Mucosa of stomach (tissue), 1 donor: ENCODE data around the gene WWC2.
"Not testable (repeated sequence)": the region's sequence is repeated elsewhere in the genome, so short reads cannot be mapped to it uniquely, and the experiment has no call there.

Experiments
- H3K27me3 ChIP-seq: one replicate; pipeline ENCODE4 v1.7.0; 2013; ENCODE audit warnings: mild to moderate bottlenecking, low read length; ENCODE audit not compliant: control insufficient read depth, insufficient read depth
- H3K36me3 ChIP-seq: one replicate; pipeline ENCODE4 v1.7.0; 2013; ENCODE audit warnings: low read length; ENCODE audit not compliant: control insufficient read depth, insufficient read depth
- H3K4me1 ChIP-seq: one replicate; pipeline ENCODE4 v1.7.0; 2013; ENCODE audit warnings: mild to moderate bottlenecking, low read length; ENCODE audit not compliant: control insufficient read depth, insufficient read depth
- H3K4me3 ChIP-seq: one replicate; pipeline ENCODE4 v1.7.0; 2013; ENCODE audit warnings: low read length
- H3K9ac ChIP-seq: one replicate; pipeline ENCODE4 v1.7.0; 2013; ENCODE audit warnings: mild to moderate bottlenecking, low read length, moderate library complexity
- H3K9me3 ChIP-seq: one replicate; pipeline ENCODE4 v1.7.0; 2013; ENCODE audit warnings: mild to moderate bottlenecking, low read length, moderate library complexity; ENCODE audit not compliant: control insufficient read depth
- donor health status: Pancreatic carcinoma.

The WWC2 gene

DNA sequence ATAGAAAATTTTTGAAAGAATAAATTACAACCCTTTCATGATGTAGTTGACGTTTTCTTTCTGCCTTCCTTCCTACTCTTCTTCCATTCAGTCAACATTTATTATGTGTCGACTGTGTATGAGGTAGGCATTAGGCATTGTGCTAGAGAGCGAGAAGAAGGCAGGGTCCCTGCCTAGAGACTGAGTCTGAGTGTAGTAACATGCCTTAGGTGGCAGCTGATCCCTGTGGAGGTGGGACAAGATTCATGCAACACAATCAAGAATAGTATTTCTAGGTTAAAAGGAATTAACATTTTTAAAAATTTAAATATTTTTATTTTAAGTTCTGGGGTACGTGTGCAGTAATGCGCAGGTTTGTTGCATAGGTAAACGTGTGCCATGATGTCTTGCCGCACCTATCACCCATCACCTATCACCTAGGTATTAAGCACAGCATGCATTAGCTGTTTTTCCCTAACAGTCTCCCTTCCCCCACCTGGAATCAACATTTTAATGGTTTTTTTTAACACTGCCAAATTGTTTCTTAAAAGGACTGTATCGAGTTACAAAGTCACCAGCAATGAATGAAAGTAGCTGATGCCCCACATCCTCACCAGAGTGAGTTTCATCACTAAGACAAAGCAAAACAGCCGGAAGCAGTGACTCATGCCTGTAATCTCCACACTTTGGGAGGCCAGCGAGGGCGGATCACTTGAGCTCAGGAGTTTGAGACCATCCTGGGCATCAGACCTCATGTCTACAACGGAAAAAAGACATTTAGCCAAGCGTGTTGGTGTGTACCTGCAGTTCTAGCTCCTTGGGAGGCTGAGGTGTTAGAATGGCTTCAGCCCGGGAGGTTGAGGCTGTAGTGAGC lies 84.0 kb downstream of the WWC2 start:
- Histone ChIP-seq H3K27me3 (no peaks in the 10 kb centered on the region), H3K36me3 (no peaks in the 10 kb centered on the region), H3K9me3 (no peaks in the 10 kb centered on the region), H3K4me1 (no peaks in the 10 kb centered on the region), H3K9ac (no peak overlapping the region), H3K4me3 (no peak overlapping the region)

DNA sequence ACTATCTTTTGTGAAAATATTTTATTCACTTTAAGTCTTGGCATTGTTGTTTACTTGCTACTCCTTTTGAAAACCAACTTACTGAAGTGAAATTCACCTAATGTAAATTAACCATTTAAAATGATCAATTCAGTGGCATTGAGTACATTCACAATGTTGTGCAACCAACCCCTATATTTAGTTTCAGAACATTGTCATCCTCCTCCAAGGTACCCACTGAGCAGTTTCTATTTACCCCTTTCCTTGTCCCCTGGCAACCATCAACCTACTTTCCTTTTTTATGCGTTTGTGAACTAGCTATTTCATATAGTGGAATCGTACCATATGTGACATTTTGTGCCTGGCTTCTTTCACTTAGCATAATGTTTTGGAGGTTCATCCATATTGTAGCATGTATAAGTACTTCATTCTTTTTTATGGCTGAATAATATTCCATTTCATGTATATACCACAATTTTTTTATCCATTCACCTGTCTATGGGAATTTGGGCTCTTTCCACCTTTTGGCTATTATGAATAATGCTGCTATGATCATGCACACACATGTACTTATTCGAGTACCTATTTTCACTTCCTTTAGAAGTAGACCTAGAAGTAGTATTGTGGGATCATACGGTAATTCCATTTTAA lies 85.0 kb downstream of the WWC2 start:
- Histone ChIP-seq H3K4me3 (no peak overlapping the region), H3K9me3 (no peaks in the 10 kb centered on the region), H3K27me3 (no peaks in the 10 kb centered on the region)

DNA sequence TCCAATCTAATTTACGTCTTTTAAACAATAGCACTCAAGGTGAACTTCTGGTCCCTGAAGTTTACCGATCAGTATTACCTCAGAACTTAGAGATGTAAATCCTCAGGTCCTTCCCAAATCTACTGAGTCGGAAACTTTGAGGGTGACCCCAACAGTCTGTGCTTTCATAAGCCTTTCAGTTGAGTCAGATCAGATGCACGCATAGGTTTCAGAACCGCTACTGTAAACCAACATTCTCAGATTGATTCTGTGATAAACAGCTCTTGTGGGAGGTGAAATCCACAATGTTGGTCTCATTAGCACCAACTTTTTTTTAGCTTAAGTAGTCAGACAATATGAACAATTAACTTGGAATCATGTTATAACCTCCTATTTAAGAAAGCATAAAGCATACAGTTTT lies 86.0 kb downstream of the WWC2 start:
- Histone ChIP-seq H3K27me3 (no peaks in the 10 kb centered on the region), H3K9ac (no peak overlapping the region), H3K9me3 (no peaks in the 10 kb centered on the region), H3K4me3 (no peak overlapping the region), H3K4me1 (no peaks in the 10 kb centered on the region), H3K36me3 (no peaks in the 10 kb centered on the region)

More for the DNA sequence above, 85.0 kb downstream of the WWC2 start:
- no peaks in the 10 kb centered on the region for H3K36me3 ChIP-seq
- H3K9ac ChIP-seq = no peak overlapping the region
- no peaks in the 10 kb centered on the region for H3K4me1 ChIP-seq

GRCh38 chr4:183185559-183185958 lies 86.5 kb downstream of the WWC2 start:
- no peaks in the 10 kb centered on the region for H3K36me3 ChIP-seq
- H3K27me3 ChIP-seq = no peaks in the 10 kb centered on the region
- H3K4me3 ChIP-seq = no peak overlapping the region
- H3K9me3 ChIP-seq = no peaks in the 10 kb centered on the region
- H3K9ac ChIP-seq = no peak overlapping the region
- H3K4me1 ChIP-seq = no peaks in the 10 kb centered on the region

DNA sequence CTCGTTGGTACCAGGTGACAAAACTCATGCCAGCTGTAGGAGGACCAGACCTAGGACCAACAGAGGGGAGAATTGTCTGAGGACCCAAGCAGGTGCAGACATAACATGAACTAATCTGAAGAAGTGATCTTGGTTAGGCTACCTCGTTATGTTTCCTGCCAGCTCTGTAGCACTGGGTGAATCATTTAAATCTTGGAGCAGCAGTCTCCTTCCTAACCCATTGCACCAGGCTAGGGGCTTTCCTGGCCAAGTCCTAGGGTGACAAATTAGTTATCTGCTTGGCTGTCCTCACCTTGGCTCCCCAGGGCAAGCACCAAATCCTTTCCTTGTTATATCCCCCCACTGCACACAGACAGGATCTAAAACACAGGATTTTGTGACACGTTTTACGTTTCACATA lies 87.8 kb downstream of the WWC2 start:
- no peaks in the 10 kb centered on the region for H3K36me3 ChIP-seq
- H3K9me3 ChIP-seq = no peaks in the 10 kb centered on the region
- H3K9ac ChIP-seq = no peak overlapping the region
- H3K27me3 ChIP-seq = no peaks in the 10 kb centered on the region
- no peaks in the 10 kb centered on the region for H3K4me1 ChIP-seq
- no peak overlapping the region for H3K4me3 ChIP-seq

GRCh38 chr4:183190900-183191527 lies 92.0 kb downstream of the WWC2 start:
- Histone ChIP-seq H3K9ac (no peak overlapping the region), H3K9me3 (no peaks in the 10 kb centered on the region), H3K4me3 (no peak overlapping the region), H3K36me3 (no peaks in the 10 kb centered on the region), H3K27me3 (no peaks in the 10 kb centered on the region), H3K4me1 (no peaks in the 10 kb centered on the region)

GRCh38 chr4:183191630-183192029 lies 92.6 kb downstream of the WWC2 start:
- no peaks in the 10 kb centered on the region for H3K27me3 ChIP-seq
- no peak overlapping the region for H3K9ac ChIP-seq
- no peaks in the 10 kb centered on the region for H3K9me3 ChIP-seq
- no peaks in the 10 kb centered on the region for H3K36me3 ChIP-seq
- H3K4me1 ChIP-seq = no peaks in the 10 kb centered on the region
- H3K4me3 ChIP-seq = no peak overlapping the region

- no peaks in the 10 kb centered on the region for H3K9me3 ChIP-seq
- H3K4me1 ChIP-seq = no peaks in the 10 kb centered on the region
- H3K27me3 ChIP-seq = no peaks in the 10 kb centered on the region
- H3K4me3 ChIP-seq = no peak overlapping the region
- H3K9ac ChIP-seq = no peak overlapping the region
- H3K36me3 ChIP-seq = no peaks in the 10 kb centered on the region
Measured at GRCh38 chr4:183192571-183192970, 93.5 kb downstream of the WWC2 start.

DNA sequence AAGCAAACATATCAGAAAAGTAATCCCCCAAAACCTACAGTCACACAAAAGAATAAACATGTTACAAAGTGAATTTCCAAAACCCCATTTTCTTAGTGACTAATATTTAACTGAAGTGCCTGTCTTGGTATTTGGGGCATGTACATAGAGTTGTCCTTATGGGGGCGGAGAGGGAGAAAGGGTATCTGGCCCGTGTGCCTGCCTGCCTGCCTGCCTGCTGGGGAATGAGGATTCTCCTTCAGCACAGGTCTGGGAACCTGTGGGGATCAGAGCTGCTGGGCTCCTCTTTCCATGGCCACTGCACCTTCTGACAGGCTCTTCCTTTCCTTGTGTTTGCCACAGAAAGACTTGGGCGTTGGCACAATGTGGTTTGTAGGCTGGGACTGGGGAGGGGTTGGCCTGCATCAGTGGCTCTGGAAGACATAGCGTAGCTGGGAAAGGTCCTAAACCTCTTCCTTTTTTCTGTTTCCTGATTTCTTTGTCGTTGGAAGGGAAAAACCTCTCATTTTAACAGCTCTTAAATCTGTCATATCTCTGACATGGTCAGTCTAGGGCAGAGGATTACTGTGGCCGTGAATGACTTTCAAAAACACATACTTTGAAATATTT lies 94.8 kb downstream of the WWC2 start:
- H3K4me1 ChIP-seq, H3K27me3 ChIP-seq, H3K4me3 ChIP-seq, H3K9ac ChIP-seq, H3K36me3 ChIP-seq, H3K9me3 ChIP-seq: not testable (repeated sequence)

- Histone ChIP-seq H3K4me3 (no peak overlapping the region), H3K36me3 (no peaks in the 10 kb centered on the region), H3K4me1 (no peaks in the 10 kb centered on the region), H3K9ac (no peak overlapping the region), H3K27me3 (no peaks in the 10 kb centered on the region), H3K9me3 (no peaks in the 10 kb centered on the region)
Measured at GRCh38 chr4:183195534-183195933, 96.5 kb downstream of the WWC2 start.

DNA sequence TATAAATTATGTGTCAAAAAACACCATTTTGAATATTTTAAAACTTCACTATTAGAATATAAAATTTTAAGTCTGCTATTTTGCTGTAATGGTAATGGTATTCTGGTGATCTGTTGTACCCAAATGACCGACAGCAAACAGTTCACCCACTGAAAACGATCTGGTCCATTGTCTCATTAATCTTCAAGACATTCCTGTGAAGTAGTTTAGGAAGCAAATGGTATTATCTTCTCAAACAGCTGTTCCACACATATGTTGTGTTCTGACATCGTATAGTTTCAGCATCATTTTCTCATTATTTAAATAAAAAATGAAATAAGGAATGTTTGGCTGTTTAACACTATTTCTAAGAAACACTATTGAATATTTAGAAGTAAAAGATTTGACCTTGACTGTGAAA lies 98.1 kb downstream of the WWC2 start:
- no peaks in the 10 kb centered on the region for H3K36me3 ChIP-seq
- no peaks in the 10 kb centered on the region for H3K9me3 ChIP-seq
- no peak overlapping the region for H3K4me3 ChIP-seq
- H3K9ac ChIP-seq = no peak overlapping the region
- H3K4me1 ChIP-seq = no peaks in the 10 kb centered on the region
- H3K27me3 ChIP-seq = no peaks in the 10 kb centered on the region

- no peak overlapping the region for H3K4me3 ChIP-seq
- H3K9me3 ChIP-seq = no peaks in the 10 kb centered on the region
- H3K36me3 ChIP-seq = no peaks in the 10 kb centered on the region
- H3K9ac ChIP-seq = no peak overlapping the region
- no peaks in the 10 kb centered on the region for H3K27me3 ChIP-seq
- no peaks in the 10 kb centered on the region for H3K4me1 ChIP-seq
Measured at GRCh38 chr4:183200453-183200852, 101.4 kb downstream of the WWC2 start.
